ENCODE results near the gene PAK6. TPM values are rescaled to one million over a fixed set of nuclear protein-coding genes. Genes with fewer than 3 reads are reported as not detected.

Gene PAK6
- total and polyA plus RNA-seq, 4 donors: 0.05 to 0.17 (median 0.10) TPM

DNA sequence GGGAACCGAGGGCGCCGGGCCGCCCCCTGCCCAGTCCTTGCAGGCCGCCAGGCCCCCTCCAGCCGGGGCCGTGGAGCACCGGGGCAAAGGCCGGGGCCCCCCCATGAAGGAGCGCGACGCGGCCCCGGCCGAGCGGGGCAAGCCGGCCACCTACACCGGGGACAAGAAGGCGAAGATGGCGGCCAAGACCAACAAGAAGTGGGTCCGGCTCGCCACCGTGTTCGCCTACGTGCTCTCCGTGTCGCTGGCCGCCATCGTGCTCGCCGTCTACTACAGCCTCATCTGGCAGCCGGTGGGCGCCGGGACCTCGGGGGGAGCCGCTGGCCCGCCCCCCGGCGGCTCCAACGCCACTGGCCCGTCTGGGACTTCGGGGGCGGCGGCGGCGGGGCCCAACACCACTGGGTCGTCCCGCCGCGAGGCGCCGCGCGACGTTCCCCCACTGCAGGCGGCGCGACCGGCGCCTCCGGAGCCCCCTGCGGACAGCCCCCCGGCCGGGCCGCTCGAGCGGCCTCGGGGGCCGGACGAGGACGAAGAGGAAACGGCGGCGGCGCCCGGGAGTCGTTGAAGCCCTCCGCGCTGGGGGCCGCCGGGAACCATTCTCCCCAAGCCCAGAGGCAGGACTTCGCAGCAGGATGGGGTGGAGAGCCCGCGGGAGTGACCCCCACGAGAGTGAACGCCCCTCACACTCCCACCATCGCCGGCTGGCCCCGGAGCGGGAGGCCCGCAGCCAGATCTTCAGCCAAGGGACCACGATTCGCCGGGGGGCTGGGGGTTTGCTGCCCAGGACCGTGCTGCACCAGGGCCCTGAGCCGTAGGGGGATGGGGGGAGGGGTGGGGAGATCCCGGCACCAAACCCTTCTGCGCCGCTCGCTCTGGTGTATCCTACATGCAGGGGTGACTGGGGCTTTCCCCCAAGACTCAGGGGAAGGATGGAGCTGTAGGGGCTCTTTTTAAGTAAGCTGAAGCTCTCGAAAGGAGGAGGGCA, 85.4 kb downstream of the PAK6 start:
- Histone ChIP-seq H3K9ac (ENCODE audit: low read depth in 1 of 2, low read length in 2 of 2) (peak overlapping the region in 1 of 2 donors; percentile 19), H3K27ac (ENCODE audit: low read depth in 1 of 2, low read length in 2 of 2) (peak overlapping the region; percentile 19 to 37), H3K4me3 (ENCODE audit: low read depth in 1 of 3, low read length in 3 of 3) (peak overlapping the region; percentile 31 to 86 (median 74)), H3K9me3 (ENCODE audit: control insufficient read depth in 4 of 4, low read length in 3 of 4) (no peaks in the 10 kb centered on the region), H3K27me3 (ENCODE audit: control insufficient read depth in 4 of 4, insufficient read depth in 4 of 4, low read length in 3 of 4) (no peaks in the 10 kb centered on the region), H3K36me3 (ENCODE audit: control insufficient read depth in 4 of 4, insufficient read depth in 3 of 4, low read depth in 1 of 4, low read length in 3 of 4) (peaks cover 0 to 1% (median 0%) of the 10 kb centered on the region in 4 donors), H3K4me1 (ENCODE audit: control insufficient read depth in 4 of 4, insufficient read depth in 4 of 4, low read length in 3 of 4) (peaks cover 0 to 11% (median 6%) of the 10 kb centered on the region in 4 donors)
- no peak for TF ChIP-seq FOXA2 (IDR thresholded peaks at IDR 0.05)
- no peak for DNase-seq (ENCODE audit: low spot score)
- WGBS: 8% methylated on average over 101 of the region's 101 CpGs

DNA sequence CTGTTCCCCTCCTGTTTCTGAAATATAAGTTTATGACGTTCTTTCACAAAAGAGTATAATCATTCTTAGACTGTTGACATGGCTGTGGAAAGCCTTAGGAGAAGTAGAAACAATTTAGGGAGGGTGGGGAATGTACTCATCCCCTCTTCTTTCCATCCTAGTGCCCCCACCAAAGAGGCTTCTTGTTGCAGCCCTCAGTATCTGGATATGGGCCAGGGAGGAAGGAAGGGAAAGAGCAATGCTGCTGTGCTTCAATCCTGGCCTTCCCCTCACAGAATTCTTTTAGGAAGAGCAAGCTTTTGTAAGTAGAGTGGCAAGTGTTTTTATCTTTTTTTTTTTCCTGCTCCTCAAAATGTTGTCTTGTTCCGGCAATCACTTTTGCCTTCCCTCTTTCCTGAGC, 86.3 kb downstream of the PAK6 start:
- no peak for DNase-seq (ENCODE audit: low spot score)

More for the DNA sequence above, 86.3 kb downstream of the PAK6 start:
- WGBS: 68% methylated on average over 2 of the region's 2 CpGs
- no peaks in the 10 kb centered on the region for H3K27me3 ChIP-seq (ENCODE audit: control insufficient read depth in 4 of 4, insufficient read depth in 4 of 4, low read length in 3 of 4)
- H3K4me1 ChIP-seq (ENCODE audit: control insufficient read depth in 4 of 4, insufficient read depth in 4 of 4, low read length in 3 of 4): peaks cover 0 to 11% (median 6%) of the 10 kb centered on the region in 4 donors
- H3K36me3 ChIP-seq (ENCODE audit: control insufficient read depth in 4 of 4, insufficient read depth in 3 of 4, low read depth in 1 of 4, low read length in 3 of 4): peaks cover 0 to 1% (median 0%) of the 10 kb centered on the region in 4 donors
- H3K27ac ChIP-seq (ENCODE audit: low read depth in 1 of 2, low read length in 2 of 2): no peak overlapping the region
- no peak overlapping the region for H3K4me3 ChIP-seq (ENCODE audit: low read depth in 1 of 3, low read length in 3 of 3)
- H3K9ac ChIP-seq (ENCODE audit: low read depth in 1 of 2, low read length in 2 of 2): no peak overlapping the region
- H3K9me3 ChIP-seq (ENCODE audit: control insufficient read depth in 4 of 4, low read length in 3 of 4): no peaks in the 10 kb centered on the region
- TF ChIP-seq, protein P1, sequence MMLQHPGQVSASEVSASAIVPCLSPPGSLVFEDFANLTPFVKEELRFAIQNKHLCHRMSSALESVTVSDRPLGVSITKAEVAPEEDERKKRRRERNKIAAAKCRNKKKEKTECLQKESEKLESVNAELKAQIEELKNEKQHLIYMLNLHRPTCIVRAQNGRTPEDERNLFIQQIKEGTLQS (IDR thresholded peaks at IDR 0.05): no peak
- TF ChIP-seq HNF4G (IDR thresholded peaks at IDR 0.05) (no peak), NR2F2 (IDR thresholded peaks at IDR 0.05) (no peak), GABPA (IDR thresholded peaks at IDR 0.05 in 1 of 2, conservative IDR thresholded peaks at IDR 0.05 in 1 of 2) (no peak), FOXA1 (IDR thresholded peaks at IDR 0.05) (no peak), RAD21 (IDR thresholded peaks at IDR 0.05) (no peak), SP1 (IDR thresholded peaks at IDR 0.05) (no peak), YY1 (IDR thresholded peaks at IDR 0.05) (no peak), RXRA (IDR thresholded peaks at IDR 0.05) (no peak), TAF1 (conservative IDR thresholded peaks at IDR 0.05) (no peak), HNF4A (conservative IDR thresholded peaks at IDR 0.05) (no peak), FOXA2 (IDR thresholded peaks at IDR 0.05) (no peak), EGR1 (IDR thresholded peaks at IDR 0.05; ENCODE audit: low read depth in 2 of 2) (no peak), JUND (IDR thresholded peaks at IDR 0.05) (no peak)
- TF ChIP-seq, protein P2, sequence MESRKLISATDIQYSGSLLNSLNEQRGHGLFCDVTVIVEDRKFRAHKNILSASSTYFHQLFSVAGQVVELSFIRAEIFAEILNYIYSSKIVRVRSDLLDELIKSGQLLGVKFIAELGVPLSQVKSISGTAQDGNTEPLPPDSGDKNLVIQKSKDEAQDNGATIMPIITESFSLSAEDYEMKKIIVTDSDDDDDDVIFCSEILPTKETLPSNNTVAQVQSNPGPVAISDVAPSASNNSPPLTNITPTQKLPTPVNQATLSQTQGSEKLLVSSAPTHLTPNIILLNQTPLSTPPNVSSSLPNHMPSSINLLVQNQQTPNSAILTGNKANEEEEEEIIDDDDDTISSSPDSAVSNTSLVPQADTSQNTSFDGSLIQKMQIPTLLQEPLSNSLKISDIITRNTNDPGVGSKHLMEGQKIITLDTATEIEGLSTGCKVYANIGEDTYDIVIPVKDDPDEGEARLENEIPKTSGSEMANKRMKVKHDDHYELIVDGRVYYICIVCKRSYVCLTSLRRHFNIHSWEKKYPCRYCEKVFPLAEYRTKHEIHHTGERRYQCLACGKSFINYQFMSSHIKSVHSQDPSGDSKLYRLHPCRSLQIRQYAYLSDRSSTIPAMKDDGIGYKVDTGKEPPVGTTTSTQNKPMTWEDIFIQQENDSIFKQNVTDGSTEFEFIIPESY (IDR thresholded peaks at IDR 0.05): no peak
- TF ChIP-seq, protein P3, sequence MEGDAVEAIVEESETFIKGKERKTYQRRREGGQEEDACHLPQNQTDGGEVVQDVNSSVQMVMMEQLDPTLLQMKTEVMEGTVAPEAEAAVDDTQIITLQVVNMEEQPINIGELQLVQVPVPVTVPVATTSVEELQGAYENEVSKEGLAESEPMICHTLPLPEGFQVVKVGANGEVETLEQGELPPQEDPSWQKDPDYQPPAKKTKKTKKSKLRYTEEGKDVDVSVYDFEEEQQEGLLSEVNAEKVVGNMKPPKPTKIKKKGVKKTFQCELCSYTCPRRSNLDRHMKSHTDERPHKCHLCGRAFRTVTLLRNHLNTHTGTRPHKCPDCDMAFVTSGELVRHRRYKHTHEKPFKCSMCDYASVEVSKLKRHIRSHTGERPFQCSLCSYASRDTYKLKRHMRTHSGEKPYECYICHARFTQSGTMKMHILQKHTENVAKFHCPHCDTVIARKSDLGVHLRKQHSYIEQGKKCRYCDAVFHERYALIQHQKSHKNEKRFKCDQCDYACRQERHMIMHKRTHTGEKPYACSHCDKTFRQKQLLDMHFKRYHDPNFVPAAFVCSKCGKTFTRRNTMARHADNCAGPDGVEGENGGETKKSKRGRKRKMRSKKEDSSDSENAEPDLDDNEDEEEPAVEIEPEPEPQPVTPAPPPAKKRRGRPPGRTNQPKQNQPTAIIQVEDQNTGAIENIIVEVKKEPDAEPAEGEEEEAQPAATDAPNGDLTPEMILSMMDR (IDR thresholded peaks at IDR 0.05; ENCODE audit: low read depth, low read length, missing input control): no peak
- TF ChIP-seq, protein P4, sequence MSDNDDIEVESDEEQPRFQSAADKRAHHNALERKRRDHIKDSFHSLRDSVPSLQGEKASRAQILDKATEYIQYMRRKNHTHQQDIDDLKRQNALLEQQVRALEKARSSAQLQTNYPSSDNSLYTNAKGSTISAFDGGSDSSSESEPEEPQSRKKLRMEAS (IDR thresholded peaks at IDR 0.05): no peak
- TF ChIP-seq, protein P5, sequence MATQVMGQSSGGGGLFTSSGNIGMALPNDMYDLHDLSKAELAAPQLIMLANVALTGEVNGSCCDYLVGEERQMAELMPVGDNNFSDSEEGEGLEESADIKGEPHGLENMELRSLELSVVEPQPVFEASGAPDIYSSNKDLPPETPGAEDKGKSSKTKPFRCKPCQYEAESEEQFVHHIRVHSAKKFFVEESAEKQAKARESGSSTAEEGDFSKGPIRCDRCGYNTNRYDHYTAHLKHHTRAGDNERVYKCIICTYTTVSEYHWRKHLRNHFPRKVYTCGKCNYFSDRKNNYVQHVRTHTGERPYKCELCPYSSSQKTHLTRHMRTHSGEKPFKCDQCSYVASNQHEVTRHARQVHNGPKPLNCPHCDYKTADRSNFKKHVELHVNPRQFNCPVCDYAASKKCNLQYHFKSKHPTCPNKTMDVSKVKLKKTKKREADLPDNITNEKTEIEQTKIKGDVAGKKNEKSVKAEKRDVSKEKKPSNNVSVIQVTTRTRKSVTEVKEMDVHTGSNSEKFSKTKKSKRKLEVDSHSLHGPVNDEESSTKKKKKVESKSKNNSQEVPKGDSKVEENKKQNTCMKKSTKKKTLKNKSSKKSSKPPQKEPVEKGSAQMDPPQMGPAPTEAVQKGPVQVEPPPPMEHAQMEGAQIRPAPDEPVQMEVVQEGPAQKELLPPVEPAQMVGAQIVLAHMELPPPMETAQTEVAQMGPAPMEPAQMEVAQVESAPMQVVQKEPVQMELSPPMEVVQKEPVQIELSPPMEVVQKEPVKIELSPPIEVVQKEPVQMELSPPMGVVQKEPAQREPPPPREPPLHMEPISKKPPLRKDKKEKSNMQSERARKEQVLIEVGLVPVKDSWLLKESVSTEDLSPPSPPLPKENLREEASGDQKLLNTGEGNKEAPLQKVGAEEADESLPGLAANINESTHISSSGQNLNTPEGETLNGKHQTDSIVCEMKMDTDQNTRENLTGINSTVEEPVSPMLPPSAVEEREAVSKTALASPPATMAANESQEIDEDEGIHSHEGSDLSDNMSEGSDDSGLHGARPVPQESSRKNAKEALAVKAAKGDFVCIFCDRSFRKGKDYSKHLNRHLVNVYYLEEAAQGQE (IDR thresholded peaks at IDR 0.05): no peak

Measured in liver (tissue), 9 donors.